WTC11 (cell line): ENCODE results near the gene PNMA6E.

Experiments
- CREB1 ChIP-seq: sonication (generic); formaldehyde crosslinking; IDR thresholded peaks from 2 replicates; pipeline ENCODE4 v1.8.0; 2023; ENCODE audit warnings: mild to moderate bottlenecking, missing genetic modification reagents
- CREM ChIP-seq: sonication (generic); formaldehyde crosslinking; IDR thresholded peaks from 2 replicates; pipeline ENCODE4 v1.8.1; 2022; ENCODE audit warnings: mild to moderate bottlenecking, missing genetic modification reagents, moderate library complexity
- ELF4 ChIP-seq: sonication (generic); formaldehyde crosslinking; IDR thresholded peaks from 2 replicates; pipeline ENCODE4 v1.8.1; 2022; ENCODE audit warnings: low read depth, mild to moderate bottlenecking, moderate library complexity, missing genetic modification reagents
- SP1 ChIP-seq: sonication (generic); formaldehyde crosslinking; conservative IDR thresholded peaks from 2 replicates; pipeline ENCODE4 v1.8.1; 2022; ENCODE audit warnings: missing genetic modification reagents
- TEAD4 ChIP-seq: sonication (generic); formaldehyde crosslinking; IDR thresholded peaks from 2 replicates; pipeline ENCODE4 v1.8.0; 2022; ENCODE audit warnings: mild to moderate bottlenecking, missing genetic modification reagents
- ZNF121 ChIP-seq: sonication (generic); formaldehyde crosslinking; IDR thresholded peaks from 2 replicates; pipeline ENCODE4 v1.8.0; 2023; ENCODE audit warnings: missing genetic modification reagents
- ZNF138 ChIP-seq: sonication (generic); formaldehyde crosslinking; conservative IDR thresholded peaks from 2 replicates; pipeline ENCODE4 v1.8.1; 2022; ENCODE audit warnings: mild to moderate bottlenecking, moderate library complexity, missing genetic modification reagents
- ZNF317 ChIP-seq: sonication (generic); formaldehyde crosslinking; IDR thresholded peaks from 2 replicates; pipeline ENCODE4 v1.8.1; 2023; ENCODE audit warnings: low read depth, mild to moderate bottlenecking, moderate library complexity, missing genetic modification reagents, borderline replicate concordance
- TF ChIP-seq, protein P1 (sequence below): fragments of 200-600 bp; IDR thresholded peaks from 2 replicates; pipeline ENCODE4 v1.8.0; 2022; ENCODE audit warnings: antibody characterized with exemption
- TF ChIP-seq, protein P2 (sequence below): sonication (generic); formaldehyde crosslinking; IDR thresholded peaks from 2 replicates; pipeline ENCODE4 v1.8.1; 2023; ENCODE audit warnings: mild to moderate bottlenecking, missing genetic modification reagents
- TF ChIP-seq, protein P3 (sequence below): fragments of 250-450 bp; sonication (Bioruptor Pico); IDR thresholded peaks from 2 replicates; pipeline ENCODE4 v1.9.0; 2021; ENCODE audit warnings: mild to moderate bottlenecking, borderline replicate concordance
- TF ChIP-seq, protein P4 (sequence below): sonication (generic); formaldehyde crosslinking; IDR thresholded peaks from 2 replicates; pipeline ENCODE4 v1.8.1; 2023; ENCODE audit warnings: mild to moderate bottlenecking, missing genetic modification reagents, moderate library complexity
- TF ChIP-seq, protein P5 (sequence below): sonication (generic); formaldehyde crosslinking; IDR thresholded peaks from 2 replicates; pipeline ENCODE4 v1.8.0; 2022; ENCODE audit warnings: missing genetic modification reagents
- TF ChIP-seq, protein P6 (sequence below): sonication (generic); formaldehyde crosslinking; IDR thresholded peaks from 2 replicates; pipeline ENCODE4 v1.8.1; 2023; ENCODE audit warnings: mild to moderate bottlenecking, missing genetic modification reagents, borderline replicate concordance

DNA sequence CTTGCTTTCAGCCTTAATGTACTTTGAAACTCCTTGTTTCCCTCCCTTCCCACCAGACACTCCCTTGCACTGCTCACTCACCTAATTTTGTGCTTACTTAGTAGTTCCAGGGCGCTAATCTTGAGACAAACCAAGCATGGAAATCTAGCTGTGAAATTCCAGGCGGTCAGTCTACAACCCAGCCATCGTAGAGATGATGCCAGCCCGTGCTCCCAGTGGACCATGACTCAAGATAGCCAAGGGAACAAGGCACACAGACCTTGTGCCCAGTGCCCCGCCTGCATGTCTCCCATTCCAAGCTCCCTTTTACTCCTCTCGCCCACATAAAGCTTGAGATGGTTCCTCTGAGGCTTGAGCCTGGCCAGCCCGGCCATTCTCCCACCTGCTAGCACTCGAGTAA lies 33.7 kb upstream of the PNMA6E start:
- TF ChIP-seq, protein P1, sequence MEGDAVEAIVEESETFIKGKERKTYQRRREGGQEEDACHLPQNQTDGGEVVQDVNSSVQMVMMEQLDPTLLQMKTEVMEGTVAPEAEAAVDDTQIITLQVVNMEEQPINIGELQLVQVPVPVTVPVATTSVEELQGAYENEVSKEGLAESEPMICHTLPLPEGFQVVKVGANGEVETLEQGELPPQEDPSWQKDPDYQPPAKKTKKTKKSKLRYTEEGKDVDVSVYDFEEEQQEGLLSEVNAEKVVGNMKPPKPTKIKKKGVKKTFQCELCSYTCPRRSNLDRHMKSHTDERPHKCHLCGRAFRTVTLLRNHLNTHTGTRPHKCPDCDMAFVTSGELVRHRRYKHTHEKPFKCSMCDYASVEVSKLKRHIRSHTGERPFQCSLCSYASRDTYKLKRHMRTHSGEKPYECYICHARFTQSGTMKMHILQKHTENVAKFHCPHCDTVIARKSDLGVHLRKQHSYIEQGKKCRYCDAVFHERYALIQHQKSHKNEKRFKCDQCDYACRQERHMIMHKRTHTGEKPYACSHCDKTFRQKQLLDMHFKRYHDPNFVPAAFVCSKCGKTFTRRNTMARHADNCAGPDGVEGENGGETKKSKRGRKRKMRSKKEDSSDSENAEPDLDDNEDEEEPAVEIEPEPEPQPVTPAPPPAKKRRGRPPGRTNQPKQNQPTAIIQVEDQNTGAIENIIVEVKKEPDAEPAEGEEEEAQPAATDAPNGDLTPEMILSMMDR = no peak
- TF ChIP-seq ZNF121 (CRISPR knock-in tag) (no peak), ELF4 (CRISPR knock-in tag) (no peak), SP1 (no peak), TEAD4 (CRISPR knock-in tag) (no peak), CREM (CRISPR knock-in tag) (no peak), ZNF138 (CRISPR knock-in tag) (no peak), ZNF317 (CRISPR knock-in tag) (no peak), CREB1 (CRISPR knock-in tag) (no peak)
- TF ChIP-seq, protein P2, sequence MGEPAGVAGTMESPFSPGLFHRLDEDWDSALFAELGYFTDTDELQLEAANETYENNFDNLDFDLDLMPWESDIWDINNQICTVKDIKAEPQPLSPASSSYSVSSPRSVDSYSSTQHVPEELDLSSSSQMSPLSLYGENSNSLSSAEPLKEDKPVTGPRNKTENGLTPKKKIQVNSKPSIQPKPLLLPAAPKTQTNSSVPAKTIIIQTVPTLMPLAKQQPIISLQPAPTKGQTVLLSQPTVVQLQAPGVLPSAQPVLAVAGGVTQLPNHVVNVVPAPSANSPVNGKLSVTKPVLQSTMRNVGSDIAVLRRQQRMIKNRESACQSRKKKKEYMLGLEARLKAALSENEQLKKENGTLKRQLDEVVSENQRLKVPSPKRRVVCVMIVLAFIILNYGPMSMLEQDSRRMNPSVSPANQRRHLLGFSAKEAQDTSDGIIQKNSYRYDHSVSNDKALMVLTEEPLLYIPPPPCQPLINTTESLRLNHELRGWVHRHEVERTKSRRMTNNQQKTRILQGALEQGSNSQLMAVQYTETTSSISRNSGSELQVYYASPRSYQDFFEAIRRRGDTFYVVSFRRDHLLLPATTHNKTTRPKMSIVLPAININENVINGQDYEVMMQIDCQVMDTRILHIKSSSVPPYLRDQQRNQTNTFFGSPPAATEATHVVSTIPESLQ = no peak
- TF ChIP-seq, protein P3, sequence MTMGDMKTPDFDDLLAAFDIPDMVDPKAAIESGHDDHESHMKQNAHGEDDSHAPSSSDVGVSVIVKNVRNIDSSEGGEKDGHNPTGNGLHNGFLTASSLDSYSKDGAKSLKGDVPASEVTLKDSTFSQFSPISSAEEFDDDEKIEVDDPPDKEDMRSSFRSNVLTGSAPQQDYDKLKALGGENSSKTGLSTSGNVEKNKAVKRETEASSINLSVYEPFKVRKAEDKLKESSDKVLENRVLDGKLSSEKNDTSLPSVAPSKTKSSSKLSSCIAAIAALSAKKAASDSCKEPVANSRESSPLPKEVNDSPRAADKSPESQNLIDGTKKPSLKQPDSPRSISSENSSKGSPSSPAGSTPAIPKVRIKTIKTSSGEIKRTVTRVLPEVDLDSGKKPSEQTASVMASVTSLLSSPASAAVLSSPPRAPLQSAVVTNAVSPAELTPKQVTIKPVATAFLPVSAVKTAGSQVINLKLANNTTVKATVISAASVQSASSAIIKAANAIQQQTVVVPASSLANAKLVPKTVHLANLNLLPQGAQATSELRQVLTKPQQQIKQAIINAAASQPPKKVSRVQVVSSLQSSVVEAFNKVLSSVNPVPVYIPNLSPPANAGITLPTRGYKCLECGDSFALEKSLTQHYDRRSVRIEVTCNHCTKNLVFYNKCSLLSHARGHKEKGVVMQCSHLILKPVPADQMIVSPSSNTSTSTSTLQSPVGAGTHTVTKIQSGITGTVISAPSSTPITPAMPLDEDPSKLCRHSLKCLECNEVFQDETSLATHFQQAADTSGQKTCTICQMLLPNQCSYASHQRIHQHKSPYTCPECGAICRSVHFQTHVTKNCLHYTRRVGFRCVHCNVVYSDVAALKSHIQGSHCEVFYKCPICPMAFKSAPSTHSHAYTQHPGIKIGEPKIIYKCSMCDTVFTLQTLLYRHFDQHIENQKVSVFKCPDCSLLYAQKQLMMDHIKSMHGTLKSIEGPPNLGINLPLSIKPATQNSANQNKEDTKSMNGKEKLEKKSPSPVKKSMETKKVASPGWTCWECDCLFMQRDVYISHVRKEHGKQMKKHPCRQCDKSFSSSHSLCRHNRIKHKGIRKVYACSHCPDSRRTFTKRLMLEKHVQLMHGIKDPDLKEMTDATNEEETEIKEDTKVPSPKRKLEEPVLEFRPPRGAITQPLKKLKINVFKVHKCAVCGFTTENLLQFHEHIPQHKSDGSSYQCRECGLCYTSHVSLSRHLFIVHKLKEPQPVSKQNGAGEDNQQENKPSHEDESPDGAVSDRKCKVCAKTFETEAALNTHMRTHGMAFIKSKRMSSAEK (CRISPR knock-in tag) = no peak
- TF ChIP-seq, protein P4, sequence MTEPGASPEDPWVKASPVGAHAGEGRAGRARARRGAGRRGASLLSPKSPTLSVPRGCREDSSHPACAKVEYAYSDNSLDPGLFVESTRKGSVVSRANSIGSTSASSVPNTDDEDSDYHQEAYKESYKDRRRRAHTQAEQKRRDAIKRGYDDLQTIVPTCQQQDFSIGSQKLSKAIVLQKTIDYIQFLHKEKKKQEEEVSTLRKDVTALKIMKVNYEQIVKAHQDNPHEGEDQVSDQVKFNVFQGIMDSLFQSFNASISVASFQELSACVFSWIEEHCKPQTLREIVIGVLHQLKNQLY (CRISPR knock-in tag) = no peak
- TF ChIP-seq, protein P5, sequence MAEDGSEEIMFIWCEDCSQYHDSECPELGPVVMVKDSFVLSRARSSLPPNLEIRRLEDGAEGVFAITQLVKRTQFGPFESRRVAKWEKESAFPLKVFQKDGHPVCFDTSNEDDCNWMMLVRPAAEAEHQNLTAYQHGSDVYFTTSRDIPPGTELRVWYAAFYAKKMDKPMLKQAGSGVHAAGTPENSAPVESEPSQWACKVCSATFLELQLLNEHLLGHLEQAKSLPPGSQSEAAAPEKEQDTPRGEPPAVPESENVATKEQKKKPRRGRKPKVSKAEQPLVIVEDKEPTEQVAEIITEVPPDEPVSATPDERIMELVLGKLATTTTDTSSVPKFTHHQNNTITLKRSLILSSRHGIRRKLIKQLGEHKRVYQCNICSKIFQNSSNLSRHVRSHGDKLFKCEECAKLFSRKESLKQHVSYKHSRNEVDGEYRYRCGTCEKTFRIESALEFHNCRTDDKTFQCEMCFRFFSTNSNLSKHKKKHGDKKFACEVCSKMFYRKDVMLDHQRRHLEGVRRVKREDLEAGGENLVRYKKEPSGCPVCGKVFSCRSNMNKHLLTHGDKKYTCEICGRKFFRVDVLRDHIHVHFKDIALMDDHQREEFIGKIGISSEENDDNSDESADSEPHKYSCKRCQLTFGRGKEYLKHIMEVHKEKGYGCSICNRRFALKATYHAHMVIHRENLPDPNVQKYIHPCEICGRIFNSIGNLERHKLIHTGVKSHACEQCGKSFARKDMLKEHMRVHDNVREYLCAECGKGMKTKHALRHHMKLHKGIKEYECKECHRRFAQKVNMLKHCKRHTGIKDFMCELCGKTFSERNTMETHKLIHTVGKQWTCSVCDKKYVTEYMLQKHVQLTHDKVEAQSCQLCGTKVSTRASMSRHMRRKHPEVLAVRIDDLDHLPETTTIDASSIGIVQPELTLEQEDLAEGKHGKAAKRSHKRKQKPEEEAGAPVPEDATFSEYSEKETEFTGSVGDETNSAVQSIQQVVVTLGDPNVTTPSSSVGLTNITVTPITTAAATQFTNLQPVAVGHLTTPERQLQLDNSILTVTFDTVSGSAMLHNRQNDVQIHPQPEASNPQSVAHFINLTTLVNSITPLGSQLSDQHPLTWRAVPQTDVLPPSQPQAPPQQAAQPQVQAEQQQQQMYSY (CRISPR knock-in tag) = no peak
- TF ChIP-seq, protein P6, sequence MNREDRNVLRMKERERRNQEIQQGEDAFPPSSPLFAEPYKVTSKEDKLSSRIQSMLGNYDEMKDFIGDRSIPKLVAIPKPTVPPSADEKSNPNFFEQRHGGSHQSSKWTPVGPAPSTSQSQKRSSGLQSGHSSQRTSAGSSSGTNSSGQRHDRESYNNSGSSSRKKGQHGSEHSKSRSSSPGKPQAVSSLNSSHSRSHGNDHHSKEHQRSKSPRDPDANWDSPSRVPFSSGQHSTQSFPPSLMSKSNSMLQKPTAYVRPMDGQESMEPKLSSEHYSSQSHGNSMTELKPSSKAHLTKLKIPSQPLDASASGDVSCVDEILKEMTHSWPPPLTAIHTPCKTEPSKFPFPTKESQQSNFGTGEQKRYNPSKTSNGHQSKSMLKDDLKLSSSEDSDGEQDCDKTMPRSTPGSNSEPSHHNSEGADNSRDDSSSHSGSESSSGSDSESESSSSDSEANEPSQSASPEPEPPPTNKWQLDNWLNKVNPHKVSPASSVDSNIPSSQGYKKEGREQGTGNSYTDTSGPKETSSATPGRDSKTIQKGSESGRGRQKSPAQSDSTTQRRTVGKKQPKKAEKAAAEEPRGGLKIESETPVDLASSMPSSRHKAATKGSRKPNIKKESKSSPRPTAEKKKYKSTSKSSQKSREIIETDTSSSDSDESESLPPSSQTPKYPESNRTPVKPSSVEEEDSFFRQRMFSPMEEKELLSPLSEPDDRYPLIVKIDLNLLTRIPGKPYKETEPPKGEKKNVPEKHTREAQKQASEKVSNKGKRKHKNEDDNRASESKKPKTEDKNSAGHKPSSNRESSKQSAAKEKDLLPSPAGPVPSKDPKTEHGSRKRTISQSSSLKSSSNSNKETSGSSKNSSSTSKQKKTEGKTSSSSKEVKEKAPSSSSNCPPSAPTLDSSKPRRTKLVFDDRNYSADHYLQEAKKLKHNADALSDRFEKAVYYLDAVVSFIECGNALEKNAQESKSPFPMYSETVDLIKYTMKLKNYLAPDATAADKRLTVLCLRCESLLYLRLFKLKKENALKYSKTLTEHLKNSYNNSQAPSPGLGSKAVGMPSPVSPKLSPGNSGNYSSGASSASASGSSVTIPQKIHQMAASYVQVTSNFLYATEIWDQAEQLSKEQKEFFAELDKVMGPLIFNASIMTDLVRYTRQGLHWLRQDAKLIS (CRISPR knock-in tag) = no peak
